Dermis microvascular lymphatic vessel endothelial cell (primary cell): ENCODE data around the gene WFDC1. TPM values are rescaled to one million over a fixed set of nuclear protein-coding genes. Genes with fewer than 3 reads are reported as not detected.

Experiments used
- DNase-seq, 2 donors: peaks; one replicate each; pipeline versions ENCODE4 v3.0.0 to v3.0.0-alpha.2; 2010; ENCODE audit warnings: low read depth in 2 of 2
- total RNA-seq: library from RNA; depleted of rRNA; stranded (reverse); fragments of >200 nt; gene quantifications from 2 replicates; pipeline ENCODE4 v1.2.1, GENCODE V29; 2014

Gene WFDC1, protein sequence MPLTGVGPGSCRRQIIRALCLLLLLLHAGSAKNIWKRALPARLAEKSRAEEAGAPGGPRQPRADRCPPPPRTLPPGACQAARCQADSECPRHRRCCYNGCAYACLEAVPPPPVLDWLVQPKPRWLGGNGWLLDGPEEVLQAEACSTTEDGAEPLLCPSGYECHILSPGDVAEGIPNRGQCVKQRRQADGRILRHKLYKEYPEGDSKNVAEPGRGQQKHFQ
- not detected in 2 replicates for total RNA-seq

DNA sequence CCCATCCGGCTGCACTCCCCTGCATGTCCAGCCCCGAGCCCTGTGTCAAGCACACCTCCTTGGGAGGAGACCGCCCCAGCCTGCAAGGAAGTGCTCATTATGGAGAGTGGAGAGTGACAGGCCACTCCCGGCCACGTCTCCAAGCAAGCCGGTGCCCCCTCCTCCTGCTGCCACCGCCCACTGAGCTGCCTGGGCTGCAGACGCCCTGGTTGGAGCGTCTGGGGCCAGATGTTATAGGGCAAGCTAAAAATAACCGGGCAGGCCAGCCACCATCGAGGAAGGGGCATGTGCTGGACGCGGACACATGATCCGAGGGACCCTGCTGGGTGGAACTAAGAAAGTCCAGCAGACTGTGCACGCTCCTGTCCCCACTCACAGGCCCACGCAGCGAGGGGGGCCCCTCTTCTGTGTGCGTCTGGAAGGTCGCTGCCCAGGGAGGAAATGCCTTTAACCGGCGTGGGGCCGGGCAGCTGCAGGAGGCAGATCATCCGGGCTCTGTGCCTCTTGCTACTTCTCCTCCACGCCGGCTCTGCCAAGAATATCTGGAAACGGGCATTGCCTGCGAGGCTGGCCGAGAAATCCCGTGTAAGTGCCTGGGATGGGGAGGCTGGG is at the start of gene WFDC1:
WFDC1 (plus strand) TSS at position 348 of the 612 bp plus-strand sequence; CDS start at position 442, 94 bp downstream.
- peak in 1 of 2 donors; percentile 4 for DNase-seq

DNA sequence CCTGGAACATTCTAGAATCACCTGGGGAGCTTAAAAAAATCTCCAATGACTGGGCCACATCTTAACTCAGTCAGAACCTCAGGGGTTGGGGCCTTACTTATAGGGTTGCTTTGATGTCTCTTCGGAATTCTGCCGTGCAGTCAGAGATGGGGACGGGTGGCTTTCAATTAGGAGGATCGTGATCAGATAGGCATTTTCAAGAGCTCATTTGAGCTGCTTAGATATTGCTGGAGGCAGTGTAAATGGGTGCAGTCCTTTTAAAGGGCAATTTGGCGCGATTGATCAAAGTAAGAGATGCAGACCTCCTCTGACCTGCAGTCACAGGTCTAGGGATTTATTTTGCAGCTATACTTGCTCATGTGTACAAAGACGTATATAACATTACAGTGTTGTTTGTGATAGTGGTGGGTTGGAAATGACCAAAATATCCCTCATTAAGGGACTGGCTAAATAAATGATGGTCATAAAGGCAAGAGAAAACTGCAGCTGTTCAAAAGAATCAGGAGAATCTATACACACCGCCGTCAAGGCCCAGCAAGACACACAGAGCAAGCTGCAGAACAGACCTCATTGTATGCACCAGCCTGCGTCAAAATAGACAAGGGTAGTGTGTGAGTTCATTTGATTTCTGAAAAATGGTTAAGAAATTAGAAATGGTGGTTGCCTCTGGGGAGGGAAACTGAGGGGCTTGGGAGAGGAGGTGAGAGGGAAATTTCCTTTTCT is 48.6 kb upstream of the WFDC1 start:
- DNase-seq: no peak

DNA sequence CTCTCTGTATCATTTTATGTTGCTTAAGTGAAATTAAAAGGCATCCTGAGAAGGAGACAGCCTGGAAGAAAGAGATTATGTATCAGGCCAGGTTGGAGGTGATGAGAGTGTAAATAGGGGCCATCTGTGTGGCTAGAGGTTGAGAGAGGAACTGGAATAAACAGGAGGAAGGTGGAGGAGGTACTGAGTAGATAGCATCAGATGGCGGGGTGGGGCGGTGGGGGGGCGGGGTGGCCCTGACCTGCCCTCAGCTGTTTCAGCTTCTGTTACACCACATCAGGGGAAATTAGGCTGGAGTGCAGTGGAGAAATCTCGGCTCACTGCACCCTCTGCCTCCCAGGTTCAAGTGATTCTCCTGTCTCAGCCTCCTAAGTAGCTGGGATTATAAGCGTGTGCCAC is 48.0 kb upstream of the WFDC1 start:
- DNase-seq: no peak

DNA sequence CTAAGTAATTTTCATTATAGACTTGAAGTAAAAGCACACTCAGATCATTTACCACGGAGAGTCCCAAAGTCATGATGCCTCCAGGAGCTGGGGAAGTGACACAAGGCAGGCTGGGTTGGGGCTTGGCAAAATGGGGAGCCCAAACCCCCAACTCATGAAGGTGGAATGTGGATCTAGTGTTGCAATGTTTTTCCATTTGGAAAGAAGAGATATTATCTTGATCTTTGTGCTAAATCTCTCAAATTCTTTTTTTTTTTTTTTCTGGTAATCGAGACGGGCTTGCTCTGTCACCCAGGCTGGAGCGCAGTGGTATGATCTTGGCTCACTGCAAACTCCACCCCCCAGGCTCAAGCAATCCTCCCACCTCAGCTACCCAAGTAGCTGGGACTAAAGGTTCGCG is 47.3 kb upstream of the WFDC1 start:
- DNase-seq: no peak

DNA sequence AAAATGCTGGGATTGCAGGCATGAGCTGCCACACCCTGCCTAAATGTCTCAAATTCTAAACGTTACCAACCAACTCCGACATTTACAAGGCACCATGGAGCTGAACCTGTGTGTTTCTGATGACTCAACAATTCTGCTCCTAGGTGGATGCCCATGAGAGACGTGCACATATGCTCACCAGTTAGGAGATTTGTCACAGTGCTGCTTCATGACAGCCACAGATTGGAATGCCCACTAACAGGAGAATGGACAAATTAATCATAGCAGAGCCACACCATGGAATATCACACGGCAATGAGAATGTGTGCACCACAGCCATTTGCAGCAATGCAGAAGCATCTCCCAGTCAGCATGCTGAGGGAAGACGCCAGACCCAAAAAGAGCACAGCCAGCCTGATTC is 46.8 kb upstream of the WFDC1 start:
- DNase-seq: no peak

DNA sequence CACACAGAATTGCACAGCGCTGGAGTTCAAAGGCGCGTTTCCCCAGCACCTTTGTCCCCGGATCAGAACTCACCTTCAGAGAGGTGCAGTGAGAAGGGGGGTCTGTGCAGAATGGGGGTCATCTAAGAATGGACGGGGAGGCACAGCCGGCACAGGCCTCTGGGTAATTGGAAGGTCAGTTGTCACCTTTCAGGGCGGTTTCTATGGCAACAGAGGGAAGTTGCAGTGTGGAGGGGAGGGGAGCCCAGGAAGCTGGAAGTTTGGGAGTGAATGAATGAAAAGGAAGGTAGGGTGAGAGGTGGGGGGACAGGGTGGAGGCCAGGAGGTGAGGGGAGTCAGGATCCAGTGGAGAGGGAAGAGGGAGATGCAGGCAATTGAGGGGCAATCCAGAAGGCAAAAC is 42.5 kb upstream of the WFDC1 start:
- DNase-seq: no peak

DNA sequence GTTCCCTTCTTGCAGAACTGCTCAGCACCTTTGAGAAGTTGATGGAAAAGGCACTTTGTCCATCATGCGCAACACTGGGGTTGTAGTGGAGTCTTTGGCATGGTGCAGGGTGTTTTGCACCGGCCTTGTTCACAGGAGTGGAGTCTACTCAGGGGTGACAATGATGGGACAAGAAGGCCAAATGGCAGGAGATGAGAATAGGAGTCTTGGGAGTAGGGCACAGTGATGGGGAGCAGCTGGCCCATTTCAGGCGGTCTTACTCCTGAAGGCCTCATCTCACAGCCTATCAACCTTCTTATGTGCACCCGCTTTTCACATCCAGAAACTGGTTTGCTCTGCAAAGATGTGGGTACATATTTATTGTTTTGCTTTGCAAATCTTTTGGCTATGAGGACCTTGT is 41.5 kb upstream of the WFDC1 start:
- DNase-seq: no peak

DNA sequence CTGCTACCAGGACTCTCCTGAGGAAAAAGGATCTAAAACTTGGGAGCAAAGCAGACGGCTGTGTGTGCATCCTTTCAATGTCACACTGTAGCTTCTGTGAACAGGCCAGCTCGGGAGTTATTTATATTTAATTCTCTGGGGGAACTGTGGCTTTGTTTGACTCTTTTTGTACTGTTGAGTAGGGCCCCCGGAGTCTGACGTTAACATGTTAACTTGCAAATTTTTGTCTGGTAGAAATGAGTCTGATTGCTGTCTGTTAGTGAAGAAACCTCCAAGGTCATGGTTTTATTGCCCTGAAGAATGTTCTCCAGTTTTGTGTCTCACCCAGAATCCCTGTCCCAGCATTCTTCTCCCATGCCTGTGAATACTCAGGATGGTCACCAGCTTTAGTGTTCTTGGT is 40.6 kb upstream of the WFDC1 start:
- no peak for DNase-seq

DNA sequence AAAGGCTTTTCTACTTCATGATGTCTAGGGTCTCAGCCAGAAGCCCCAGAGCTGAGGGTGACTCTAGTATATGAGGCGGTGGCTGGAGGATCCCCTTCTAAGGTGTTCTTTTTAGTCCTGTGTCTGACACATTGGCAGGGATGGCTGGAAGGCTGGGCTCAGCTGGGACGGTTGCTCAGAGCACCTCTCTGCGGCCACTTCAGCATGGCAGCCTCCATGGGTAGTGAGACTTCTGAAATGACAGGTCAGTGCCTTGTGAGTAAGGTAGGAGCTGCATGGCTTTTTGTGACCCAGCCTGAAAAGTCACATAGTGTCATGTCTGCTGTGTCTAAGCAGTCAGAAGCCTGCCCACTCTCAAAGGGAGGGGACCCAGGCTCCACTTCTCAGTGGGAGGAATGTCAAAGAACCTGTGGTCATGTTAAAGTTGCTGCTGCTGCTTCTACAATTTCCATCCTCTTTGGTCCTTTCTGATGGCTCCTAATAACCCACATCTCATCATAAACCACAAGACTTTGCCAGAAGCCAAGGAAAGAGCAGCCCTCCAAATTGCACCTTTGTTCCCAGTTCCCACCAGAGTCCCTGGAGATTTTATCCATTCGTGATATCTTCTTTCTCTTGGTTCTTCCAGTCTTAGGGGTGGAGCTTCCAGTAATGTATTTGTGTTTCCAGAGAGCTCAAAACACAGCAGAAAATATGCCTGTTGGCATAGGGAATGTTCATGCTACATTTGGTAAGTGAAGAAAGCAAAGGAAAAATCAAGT is 39.4 kb upstream of the WFDC1 start:
- no peak for DNase-seq

DNA sequence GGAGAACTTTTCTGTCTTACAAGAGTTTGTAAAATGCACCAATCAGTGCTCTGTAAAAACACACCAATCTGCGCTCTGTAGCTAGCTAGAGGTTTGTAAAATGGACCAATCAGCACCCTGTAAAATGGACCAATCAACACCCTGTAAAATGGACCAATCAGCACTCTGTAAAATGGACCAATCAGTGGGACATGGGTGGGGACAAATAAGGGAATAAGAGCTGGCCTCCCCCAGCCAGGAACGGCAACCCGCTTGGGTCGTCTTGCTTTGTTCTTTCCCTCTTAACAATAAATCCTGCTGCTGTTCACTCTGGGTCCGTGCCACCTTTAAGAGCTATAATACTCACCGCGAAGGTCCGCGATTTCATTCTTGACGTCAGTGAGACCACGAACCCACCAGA is 36.4 kb upstream of the WFDC1 start:
- no peak for DNase-seq

DNA sequence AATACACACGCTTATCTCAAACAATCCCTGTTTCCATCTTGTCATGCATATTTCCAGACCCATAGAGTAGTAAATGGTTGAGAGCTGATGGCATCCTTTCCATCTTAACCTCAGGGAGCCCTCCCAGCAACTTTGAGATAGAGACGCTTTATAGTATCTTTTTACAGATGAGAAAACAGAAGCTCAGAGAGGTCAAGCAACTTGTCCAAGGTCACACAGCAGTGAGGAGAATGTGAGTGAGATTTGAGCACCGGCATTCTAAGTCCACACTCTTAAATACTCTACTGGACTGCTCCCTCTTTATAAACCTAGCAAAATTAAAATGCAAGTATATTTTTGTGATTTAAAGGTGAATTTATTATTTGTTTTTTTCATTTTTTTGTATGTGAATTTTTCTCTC is 35.0 kb upstream of the WFDC1 start:
- DNase-seq: no peak

DNA sequence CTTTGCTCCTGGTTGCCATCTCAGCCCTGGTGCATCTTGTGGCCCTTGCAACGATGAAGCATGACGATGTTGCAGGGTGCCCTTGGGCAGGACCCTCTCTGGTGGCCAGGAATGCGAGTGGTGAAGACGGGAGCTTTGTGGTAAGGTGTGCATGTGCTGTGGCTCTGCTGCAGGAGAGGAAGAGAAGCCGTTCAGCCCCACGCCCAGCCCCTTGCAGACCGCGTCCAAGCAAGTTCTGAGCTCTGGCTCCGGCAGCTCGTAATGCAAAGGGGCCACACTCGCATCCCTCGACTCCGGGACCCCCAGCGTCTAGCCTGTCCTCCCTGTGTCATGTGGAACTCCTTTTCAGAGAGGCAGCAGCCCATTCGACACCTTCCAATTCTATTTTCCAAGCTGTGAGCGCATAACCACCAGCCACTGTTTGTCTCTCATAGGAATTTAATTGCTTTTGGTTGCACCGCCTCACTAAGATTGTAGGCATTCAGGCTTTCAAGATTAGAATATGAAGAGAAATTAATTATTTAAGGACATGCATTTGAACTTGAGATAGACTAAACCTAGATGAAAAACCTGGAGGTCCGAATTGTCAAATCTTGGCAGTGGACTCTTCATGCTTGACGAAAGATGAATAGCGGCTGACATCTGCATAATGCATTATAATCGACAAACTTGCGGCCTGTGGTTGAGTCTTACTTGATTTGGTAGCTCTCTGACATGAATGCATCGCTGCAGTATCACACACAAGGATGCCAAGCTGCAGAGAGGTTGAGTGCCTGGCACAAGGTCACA is 33.7 kb upstream of the WFDC1 start:
- DNase-seq: no peak

DNA sequence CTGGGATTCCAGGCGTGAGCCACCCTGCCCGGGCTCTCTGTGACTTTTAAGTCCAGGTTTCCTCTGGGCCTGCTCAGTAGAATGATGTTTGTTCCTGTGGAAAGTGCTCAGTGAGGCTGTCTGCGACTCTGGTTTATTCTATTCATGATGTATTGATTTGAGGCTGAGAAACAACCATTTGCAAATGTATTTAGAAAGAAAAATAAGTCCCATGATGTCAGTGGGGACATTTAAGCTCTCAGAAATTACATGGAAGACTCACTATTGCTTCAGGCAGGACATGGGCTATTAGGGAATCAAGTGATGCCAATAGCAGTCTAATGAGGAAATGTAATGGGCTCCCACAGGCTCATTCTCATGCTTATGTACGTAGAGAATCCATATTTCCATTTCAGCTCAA is 32.6 kb upstream of the WFDC1 start:
- no peak for DNase-seq

DNA sequence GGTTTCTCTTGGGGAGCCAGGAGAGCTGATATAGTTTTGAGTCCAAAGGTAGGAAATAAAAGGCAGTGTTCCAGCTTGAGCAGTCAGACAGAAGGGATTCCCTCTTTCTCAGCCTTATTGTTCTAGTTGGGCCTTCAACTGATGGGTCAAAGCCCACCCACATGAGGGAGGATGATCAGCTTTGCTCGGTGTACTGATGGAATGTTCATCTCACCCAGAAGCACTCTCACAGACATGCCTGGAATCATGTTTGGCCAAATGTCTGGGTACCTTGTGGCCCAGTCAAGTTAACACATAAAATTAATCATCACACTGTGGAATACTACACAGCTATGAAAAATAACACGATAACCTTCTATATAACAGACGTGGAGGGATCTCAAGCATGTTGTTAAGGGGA is 31.7 kb upstream of the WFDC1 start:
- DNase-seq: no peak

DNA sequence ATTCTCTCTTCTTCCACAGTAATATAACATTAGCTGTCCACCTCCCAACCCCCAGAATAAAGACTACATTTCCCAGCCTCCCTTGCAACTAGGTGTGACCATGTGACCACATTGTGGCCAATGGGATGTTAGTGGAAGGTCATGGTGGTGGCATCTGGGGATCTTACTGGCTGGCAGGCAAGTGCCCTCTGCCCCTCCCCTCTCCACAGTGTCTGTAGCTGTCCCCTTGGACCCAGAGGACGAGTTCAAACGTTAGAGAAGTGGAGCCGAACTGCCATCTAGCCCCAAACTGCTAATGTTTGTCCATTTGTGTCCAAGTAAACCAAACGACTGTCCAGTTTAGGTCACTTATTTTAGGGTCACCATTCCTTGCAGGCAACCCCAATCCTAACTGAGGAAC is 28.2 kb upstream of the WFDC1 start:
- DNase-seq: peak; percentile 47 to 73

DNA sequence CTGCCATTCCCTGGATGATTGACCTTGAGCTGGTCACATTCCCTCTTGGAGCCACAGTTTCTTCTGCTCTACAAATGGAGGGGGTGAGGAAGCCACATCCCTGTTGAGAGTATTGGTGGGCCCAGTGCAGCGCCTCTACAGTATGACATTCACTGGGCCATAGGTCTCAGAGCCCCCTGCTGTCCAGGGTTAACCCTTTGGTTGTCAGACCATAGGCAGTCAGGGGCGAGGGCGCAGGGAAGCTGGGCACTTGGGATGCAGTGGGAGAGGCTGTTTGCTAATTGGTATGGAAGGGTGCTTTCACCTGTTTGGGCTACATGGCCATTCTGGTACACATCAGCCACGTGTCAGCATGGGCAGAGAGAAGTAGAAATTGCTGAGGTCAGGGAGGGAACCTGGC is 27.3 kb upstream of the WFDC1 start:
- no peak for DNase-seq

DNA sequence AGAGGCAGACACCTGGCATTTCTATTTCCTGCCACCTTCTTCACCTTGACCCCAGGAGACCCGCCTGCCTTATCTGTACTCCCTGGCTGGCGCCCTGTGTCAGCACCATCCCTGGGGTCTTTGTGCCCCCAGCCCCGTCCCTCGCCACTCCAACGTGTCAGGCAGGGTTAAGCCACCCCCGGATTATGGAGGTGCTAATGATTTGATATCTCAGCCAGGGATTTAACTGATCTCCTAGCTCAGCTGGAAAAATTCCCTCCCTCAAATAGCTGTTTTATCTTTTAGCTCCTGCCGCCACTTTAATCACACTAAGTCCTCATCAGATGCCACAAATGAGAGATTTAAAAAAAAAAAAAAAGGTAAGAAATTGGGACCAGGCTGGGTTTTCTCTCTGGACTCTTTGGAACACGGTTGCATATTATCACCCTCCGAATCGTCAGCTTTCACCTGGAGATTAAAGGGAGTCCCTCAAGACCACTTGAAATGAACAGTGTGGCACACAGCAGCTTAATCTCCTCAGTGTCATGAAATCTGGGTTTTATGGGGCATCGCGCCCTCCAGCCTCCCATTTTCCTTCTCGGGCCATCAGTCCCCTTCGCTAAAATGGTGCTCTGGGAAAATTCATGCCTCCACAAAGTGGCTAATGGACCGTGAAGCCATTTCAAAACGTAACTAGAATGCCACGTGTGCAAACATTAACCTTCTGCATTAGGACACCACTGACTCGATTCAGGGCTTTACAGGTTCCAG is 26.2 kb upstream of the WFDC1 start:
- no peak for DNase-seq

DNA sequence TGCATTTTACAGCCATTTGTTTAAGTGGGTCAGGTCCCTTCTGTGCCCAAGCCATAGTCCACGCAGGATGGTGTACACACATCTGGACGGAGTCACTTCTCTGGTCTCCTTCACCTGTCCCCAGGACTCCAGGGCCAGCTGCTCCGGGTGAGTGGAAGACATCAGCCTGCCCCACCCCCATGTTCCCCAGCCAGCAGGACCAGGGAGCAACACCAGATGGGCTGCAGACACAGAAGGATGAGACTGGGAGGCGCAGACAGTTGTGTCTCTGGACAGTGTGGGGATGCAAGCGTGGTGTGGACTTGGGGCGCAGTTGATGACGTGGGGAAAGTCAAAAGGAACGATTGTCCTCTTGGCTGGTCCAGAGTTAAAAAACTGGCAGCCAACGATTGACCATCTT is 24.6 kb upstream of the WFDC1 start:
- DNase-seq: no peak

DNA sequence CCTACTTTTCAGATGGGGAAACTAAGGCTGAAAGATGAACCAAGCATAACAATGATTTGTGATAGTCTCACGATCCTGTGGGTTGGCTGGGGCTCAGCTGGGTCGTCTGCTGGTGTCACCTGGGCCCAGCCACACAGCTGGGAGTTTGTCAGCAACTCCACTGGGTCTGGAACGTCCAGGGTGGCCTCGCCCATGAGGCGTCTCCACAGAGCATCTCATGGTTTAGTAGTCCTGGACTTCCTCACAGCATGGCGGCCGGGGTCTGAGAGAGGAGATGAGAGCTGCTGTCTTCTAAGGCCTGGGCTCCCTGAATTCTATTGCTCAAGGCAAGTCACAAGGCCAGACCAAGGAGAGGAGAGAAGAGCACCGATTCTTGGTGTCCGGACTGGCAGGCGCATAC is 24.1 kb upstream of the WFDC1 start:
- DNase-seq: no peak

DNA sequence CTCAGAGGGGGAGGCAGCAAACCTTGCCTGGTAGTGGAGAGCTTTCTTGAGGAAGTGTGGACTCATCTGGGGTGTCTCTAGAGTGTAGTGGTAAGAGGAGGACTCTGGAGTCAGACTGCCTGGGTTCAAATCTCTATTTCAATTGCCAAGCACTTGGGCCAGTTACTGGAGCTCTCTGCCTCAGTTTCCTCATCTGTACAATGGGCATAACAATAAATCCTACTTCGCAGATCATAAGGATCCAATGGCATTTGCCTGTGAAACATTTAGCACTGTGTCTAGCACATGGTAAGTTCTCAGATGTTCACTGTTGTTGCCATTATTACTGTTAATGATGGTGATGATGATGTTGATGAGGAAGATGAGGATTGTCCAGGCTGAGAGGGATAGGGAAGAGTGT is 23.6 kb upstream of the WFDC1 start:
- no peak for DNase-seq

DNA sequence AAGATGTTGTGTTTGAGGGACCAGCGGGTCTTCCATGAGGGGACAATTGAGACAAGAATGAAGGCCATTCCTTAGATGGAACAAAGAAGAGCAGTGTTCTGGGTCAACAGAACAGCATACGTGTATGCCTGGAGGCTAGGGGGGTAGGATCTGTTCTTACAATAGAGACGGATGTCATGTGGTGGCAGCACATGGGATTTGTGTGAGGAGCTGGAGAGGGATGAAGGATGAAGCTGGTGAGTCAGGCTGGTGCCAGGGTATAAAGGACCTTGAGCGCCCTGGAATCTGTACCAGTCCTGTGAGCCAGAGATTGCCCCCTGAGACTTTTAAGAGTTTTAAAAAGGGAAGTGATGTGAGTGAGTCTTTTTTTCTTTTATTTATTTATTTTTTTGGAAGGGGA is 22.8 kb upstream of the WFDC1 start:
- no peak for DNase-seq
